Hepatocyte (in vitro differentiated cells): Measurements from ENCODE around the gene FUBP3. TPM values are rescaled to one million over a fixed set of nuclear protein-coding genes. Genes with fewer than 3 reads are reported as not detected.

Source experiments
- DNase-seq: peaks from one replicate; pipeline ENCODE4 v3.0.0-alpha.2; 2016; ENCODE audit warnings: low spot score
- H2AFZ ChIP-seq: fragments of 200-600 bp; sonication (generic); 2 replicates; pipeline ENCODE4 v1.6.0; 2016; ENCODE audit warnings: antibody characterized with exemption, mild to moderate bottlenecking
- H3K27ac ChIP-seq: fragments of 200-600 bp; sonication (generic); 2 replicates; pipeline ENCODE4 v1.5.1; 2016; ENCODE audit warnings: mild to moderate bottlenecking
- H3K27me3 ChIP-seq: fragments of 200-600 bp; sonication (generic); 2 replicates; pipeline ENCODE4 v1.6.1; 2016
- H3K36me3 ChIP-seq: fragments of 200-600 bp; sonication (generic); replicated peaks from 2 replicates; pipeline ENCODE4 v1.5.1; 2016; ENCODE audit warnings: low read depth; ENCODE audit not compliant: insufficient read depth
- H3K4me1 ChIP-seq: fragments of 200-600 bp; sonication (generic); 2 replicates; pipeline ENCODE4 v1.5.1; 2016; ENCODE audit warnings: mild to moderate bottlenecking, moderate library complexity; ENCODE audit not compliant: insufficient read depth
- H3K4me2 ChIP-seq: fragments of 200-600 bp; sonication (generic); 2 replicates; pipeline ENCODE4 v1.6.0; 2016
- H3K4me3 ChIP-seq: fragments of 200-600 bp; sonication (generic); 2 replicates; pipeline ENCODE4 v1.5.1; 2016; ENCODE audit warnings: mild to moderate bottlenecking
- H3K79me2 ChIP-seq: fragments of 200-600 bp; sonication (generic); 2 replicates; pipeline ENCODE4 v1.6.0; 2017; ENCODE audit warnings: mild to moderate bottlenecking
- H3K9me2 ChIP-seq: fragments of 200-600 bp; sonication (generic); replicated peaks from 2 replicates; pipeline ENCODE4 v1.6.0; 2017; ENCODE audit warnings: mild to moderate bottlenecking; ENCODE audit not compliant: insufficient read depth
- H3K9me3 ChIP-seq: fragments of 200-600 bp; sonication (generic); 2 replicates; pipeline ENCODE4 v1.5.1; 2016; ENCODE audit warnings: low read depth, mild to moderate bottlenecking
- H4K20me1 ChIP-seq: fragments of 200-600 bp; sonication (generic); 2 replicates; pipeline ENCODE4 v1.6.0; 2016; ENCODE audit warnings: mild to moderate bottlenecking; ENCODE audit not compliant: insufficient read depth, poor library complexity, severe bottlenecking
- CTCF ChIP-seq: fragments of 200-600 bp; sonication (generic); IDR thresholded peaks from 2 replicates; pipeline ENCODE4 v1.5.1; 2016; ENCODE audit warnings: antibody characterized with exemption, mild to moderate bottlenecking; ENCODE audit not compliant: poor library complexity
- EZH2 ChIP-seq: fragments of 200-600 bp; sonication (generic); IDR thresholded peaks from 2 replicates; pipeline ENCODE4 v1.6.1; 2016; ENCODE audit warnings: antibody characterized with exemption, mild to moderate bottlenecking, borderline replicate concordance
- EZH2phosphoT487 ChIP-seq: fragments of 200-600 bp; sonication (generic); IDR thresholded peaks from one replicate; pipeline ENCODE4 v1.6.1; 2018; ENCODE audit warnings: antibody characterized with exemption, mild to moderate bottlenecking, low read depth, moderate library complexity; ENCODE audit not compliant: unreplicated experiment, severe bottlenecking
- WGBS: methylation state at CpG from one replicate; pipeline ENCODE4 v1.1.6; 2016; ENCODE audit warnings: low lambda C conversion rate; ENCODE audit errors: missing lambda C conversion rate; 5-methylcytosine and 5-hydroxymethylcytosine counted together
- polyA plus RNA-seq: library from polyadenylated mRNA; unstranded; fragments of >200 nt; fragmentation: Nextera tagmentation; extraction: Ambion mirVana; gene quantifications from 2 replicates; pipeline ENCODE4 v1.2.1, GENCODE V29; 2016
- total RNA-seq: library from RNA; depleted of rRNA; stranded (reverse); fragments of >200 nt; gene quantifications from 2 replicates; pipeline ENCODE4 v1.2.3, GENCODE V29; 2014

Gene FUBP3
- total and polyA plus RNA-seq, 2 experiments from 2014 or later, result 55.1 to 56.1 TPM

DNA sequence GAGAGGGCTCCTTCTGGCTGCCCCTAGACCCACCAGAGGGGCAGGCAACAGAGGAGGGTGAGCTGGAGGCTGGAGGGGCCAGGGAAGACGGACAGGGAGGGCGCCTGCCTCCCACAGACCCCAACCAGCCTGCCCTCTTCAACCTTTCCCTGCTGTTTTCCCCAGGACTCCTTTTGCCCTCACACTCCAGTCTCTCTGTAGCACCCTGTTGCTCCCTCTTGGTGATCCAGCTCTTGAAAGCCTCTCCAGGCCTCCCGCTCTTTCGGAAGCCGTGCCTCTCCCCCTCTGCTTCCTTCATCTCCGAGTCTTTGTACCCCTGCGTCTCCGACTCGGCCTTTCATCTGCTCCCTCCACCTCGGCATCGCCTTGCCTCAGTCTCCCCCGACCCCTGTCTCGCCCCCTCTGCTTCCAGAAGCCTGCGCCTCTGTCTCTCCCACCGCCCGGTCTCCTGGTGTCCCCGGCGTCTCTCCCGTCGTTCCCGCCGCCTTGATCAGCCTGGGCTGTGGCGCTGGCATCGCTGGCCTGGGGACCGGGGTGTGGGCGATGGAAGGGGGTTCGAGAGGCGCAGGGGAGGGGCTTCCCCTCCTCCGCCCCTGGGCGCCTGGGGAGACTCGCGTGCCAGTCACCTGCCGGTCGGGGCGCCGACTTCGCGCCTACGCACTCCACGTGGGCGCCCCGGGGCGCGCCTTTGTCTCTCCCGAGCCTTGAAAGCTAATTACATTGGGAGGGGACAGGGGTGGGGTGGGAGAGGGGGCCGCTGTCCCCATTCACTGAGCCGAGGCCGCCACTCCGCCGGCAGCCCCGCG lies 79.7 kb downstream of the FUBP3 start:
- Histone ChIP-seq H3K4me2 (peak overlapping the region; percentile 85), H3K27me3 (peaks cover 96% of the 10 kb centered on the region), H3K79me2 (no peaks in the 10 kb centered on the region), H3K9me3 (no peaks in the 10 kb centered on the region), H4K20me1 (no peaks in the 10 kb centered on the region), H3K4me3 (no peak overlapping the region), H3K36me3 (no peaks in the 10 kb centered on the region), H3K27ac (no peak overlapping the region), H3K9me2 (no peaks in the 10 kb centered on the region), H2AFZ (no peak overlapping the region), H3K4me1 (peaks cover 17% of the 10 kb centered on the region)
- DNase-seq, result no peak
- WGBS, result 21% methylated on average over 34 of the region's 52 CpGs
- TF ChIP-seq EZH2phosphoT487, result no peak
- TF ChIP-seq EZH2, result peak; percentile 92
- no peak for TF ChIP-seq CTCF

GRCh38 chr9:130659699-130660248 lies 80.4 kb downstream of the FUBP3 start:
- no peaks in the 10 kb centered on the region for H3K79me2 ChIP-seq
- no peaks in the 10 kb centered on the region for H3K9me3 ChIP-seq
- H3K36me3 ChIP-seq, result no peaks in the 10 kb centered on the region
- peaks cover 17% of the 10 kb centered on the region for H3K4me1 ChIP-seq
- no peak for DNase-seq
- no peaks in the 10 kb centered on the region for H4K20me1 ChIP-seq
- WGBS, result under 1% methylated on average over 22 of the region's 58 CpGs
- no peak overlapping the region for H3K4me3 ChIP-seq
- no peak overlapping the region for H3K27ac ChIP-seq
- peak overlapping the region; percentile 85 for H3K4me2 ChIP-seq
- peaks cover 98% of the 10 kb centered on the region for H3K27me3 ChIP-seq
- no peaks in the 10 kb centered on the region for H3K9me2 ChIP-seq
- no peak for TF ChIP-seq CTCF
- peak; percentile 98 for TF ChIP-seq EZH2
- peak; percentile 91 for TF ChIP-seq EZH2phosphoT487
- no peak overlapping the region for H2AFZ ChIP-seq

DNA sequence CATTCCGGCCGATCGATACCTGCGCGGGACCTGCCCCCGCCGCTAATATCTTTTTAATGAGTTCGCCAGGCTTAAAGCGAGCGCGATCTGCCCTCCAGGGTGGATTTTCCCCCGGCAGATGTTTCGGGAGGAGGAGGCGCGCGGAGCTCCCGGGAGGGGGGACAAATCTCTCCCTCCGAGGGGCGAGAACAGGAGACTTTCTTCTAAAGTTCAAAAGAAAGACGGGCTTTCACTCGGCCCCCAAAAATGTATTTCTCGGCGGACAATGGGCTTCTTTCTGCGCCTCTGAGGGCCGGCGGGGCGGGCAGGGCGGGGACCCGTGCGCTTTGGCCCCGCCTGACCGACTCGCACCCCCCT lies 80.9 kb downstream of the FUBP3 start:
- Histone ChIP-seq H3K4me1 (peaks cover 18% of the 10 kb centered on the region), H2AFZ (peak overlapping the region; percentile 71), H3K4me2 (peak overlapping the region; percentile 85), H3K79me2 (no peaks in the 10 kb centered on the region), H3K9me2 (no peaks in the 10 kb centered on the region), H3K9me3 (no peaks in the 10 kb centered on the region), H3K27me3 (peaks cover 96% of the 10 kb centered on the region), H3K36me3 (no peaks in the 10 kb centered on the region), H3K4me3 (no peak overlapping the region), H3K27ac (no peak overlapping the region), H4K20me1 (no peaks in the 10 kb centered on the region)
- DNase-seq, result no peak
- 2% methylated on average over 16 of the region's 33 CpGs for WGBS
- no peak for TF ChIP-seq CTCF
- TF ChIP-seq EZH2, result peak; percentile 45
- TF ChIP-seq EZH2phosphoT487, result peak; percentile 91
